GM23338 (cell line): ENCODE results near the gene ADGRG6. TPM values are rescaled to one million over a fixed set of nuclear protein-coding genes. Genes with fewer than 3 reads are reported as not detected.
A peak's percentile ranks its signal among the peaks of the same experiment; 100 is the strongest.

ENCODE experiments used
- ATAC-seq: fragments of 200-7000 bp; cut with Tn5 transposase; 3 replicates; pipeline ENCODE4 v1.9.1; 2020
- DNase-seq: peaks from one replicate; pipeline ENCODE4 v3.0.0-alpha.2; 2015; ENCODE audit warnings: low spot score
- H2AFZ ChIP-seq: fragments of 200-600 bp; sonication (generic); 2 replicates; pipeline ENCODE4 v1.8.0; 2016; ENCODE audit warnings: antibody characterized with exemption, mild to moderate bottlenecking, moderate library complexity
- H3F3A ChIP-seq: fragments of 200-600 bp; sonication (generic); replicated peaks from 2 replicates; pipeline ENCODE4 v1.8.0; 2017; ENCODE audit warnings: antibody characterized with exemption, mixed run types, low read depth
- H3K27ac ChIP-seq: fragments of 200-600 bp; sonication (generic); 2 replicates; pipeline ENCODE4 v1.6.1; 2016; ENCODE audit warnings: low read depth
- H3K27me3 ChIP-seq: fragments of 200-600 bp; sonication (generic); 2 replicates; pipeline ENCODE4 v1.8.0; 2016; ENCODE audit warnings: mild to moderate bottlenecking, mixed run types, moderate library complexity; ENCODE audit not compliant: insufficient read depth
- H3K36me3 ChIP-seq: fragments of 200-600 bp; sonication (generic); 2 replicates; pipeline ENCODE4 v1.8.0; 2016; ENCODE audit warnings: mild to moderate bottlenecking; ENCODE audit not compliant: insufficient read depth
- H3K4me1 ChIP-seq: fragments of 200-600 bp; sonication (generic); 2 replicates; pipeline ENCODE4 v1.8.0; 2016; ENCODE audit warnings: mild to moderate bottlenecking, moderate library complexity; ENCODE audit not compliant: insufficient read depth
- H3K4me2 ChIP-seq: fragments of 200-600 bp; sonication (generic); 2 replicates; pipeline ENCODE4 v1.7.1; 2017; ENCODE audit warnings: mixed run types
- H3K4me3 ChIP-seq: fragments of 200-600 bp; sonication (generic); 2 replicates; pipeline ENCODE4 v1.6.1; 2016; ENCODE audit warnings: mixed run types
- H3K79me2 ChIP-seq: fragments of 200-600 bp; sonication (generic); replicated peaks from 2 replicates; pipeline ENCODE4 v1.8.0; 2017; ENCODE audit warnings: mild to moderate bottlenecking; ENCODE audit not compliant: insufficient read depth
- H3K9me2 ChIP-seq: fragments of 200-600 bp; sonication (generic); 2 replicates; pipeline ENCODE4 v1.8.0; 2017; ENCODE audit not compliant: insufficient read depth
- H4K20me1 ChIP-seq: fragments of 200-600 bp; sonication (generic); replicated peaks from 2 replicates; pipeline ENCODE4 v1.8.0; 2017; ENCODE audit warnings: mild to moderate bottlenecking; ENCODE audit not compliant: insufficient read depth
- H3K27ac Mint-ChIP-seq: 2 replicates; pipeline ENCODE4 v1.8.0; 2020; ENCODE audit warnings: inconsistent platforms, mild to moderate bottlenecking, moderate library complexity, mixed read lengths
- H3K27me3 Mint-ChIP-seq: 3 replicates; pipeline ENCODE4 v1.8.0; 2022; ENCODE audit warnings: low read depth, mild to moderate bottlenecking, moderate library complexity, mixed read lengths, inconsistent platforms; ENCODE audit not compliant: insufficient read depth, poor library complexity
- H3K36me3 Mint-ChIP-seq: 3 replicates; pipeline ENCODE4 v1.8.0; 2021; ENCODE audit warnings: low read depth, mild to moderate bottlenecking, inconsistent platforms, moderate library complexity, mixed read lengths
- H3K4me1 Mint-ChIP-seq: 3 replicates; pipeline ENCODE4 v1.8.0; 2020; ENCODE audit warnings: mild to moderate bottlenecking, inconsistent platforms, mixed read lengths
- H3K4me3 Mint-ChIP-seq: 3 replicates; pipeline ENCODE4 v1.8.0; 2021; ENCODE audit warnings: moderate library complexity, mild to moderate bottlenecking, inconsistent platforms, mixed read lengths
- H3K9me3 Mint-ChIP-seq: 3 replicates; pipeline ENCODE4 v1.8.0; 2020; ENCODE audit warnings: moderate library complexity, mild to moderate bottlenecking, inconsistent platforms, mixed read lengths
- CREB1 ChIP-seq: fragments of 250-450 bp; sonication (Bioruptor Pico); IDR thresholded peaks from 2 replicates; pipeline ENCODE4 v1.5.0; 2020; ENCODE audit warnings: low read depth, mild to moderate bottlenecking, moderate library complexity
- EZH2phosphoT487 ChIP-seq: fragments of 200-600 bp; sonication (generic); IDR thresholded peaks from one replicate; pipeline ENCODE4 v1.8.1; 2018; ENCODE audit warnings: antibody characterized with exemption; ENCODE audit not compliant: unreplicated experiment
- JUNB ChIP-seq: IDR thresholded peaks from one replicate; pipeline ENCODE4 v1.6.1; 2016; ENCODE audit warnings: antibody characterized with exemption; ENCODE audit not compliant: unreplicated experiment
- NANOG ChIP-seq: IDR thresholded peaks from 2 replicates; pipeline ENCODE4 v1.6.1; 2016; ENCODE audit warnings: antibody characterized with exemption, borderline replicate concordance
- POLR2AphosphoS5 ChIP-seq: IDR thresholded peaks from 2 replicates; pipeline ENCODE4 v1.6.1; 2016; ENCODE audit warnings: antibody characterized with exemption, low read depth
- STAT1 ChIP-seq: IDR thresholded peaks from one replicate; pipeline ENCODE4 v1.6.1; 2016; ENCODE audit warnings: antibody characterized with exemption; ENCODE audit not compliant: unreplicated experiment
- ZNF114 ChIP-seq: fragments of 250-450 bp; sonication (Bioruptor Pico); IDR thresholded peaks from 2 replicates; pipeline ENCODE4 v1.5.0; 2020; ENCODE audit warnings: mild to moderate bottlenecking, moderate library complexity
- ZNF331 ChIP-seq: fragments of 250-450 bp; sonication (Bioruptor Pico); IDR thresholded peaks from 2 replicates; pipeline ENCODE4 v1.5.0; 2020; ENCODE audit warnings: low read depth, mild to moderate bottlenecking, moderate library complexity
- ZNF462 ChIP-seq: fragments of 250-450 bp; sonication (Bioruptor Pico); IDR thresholded peaks from 2 replicates; pipeline ENCODE4 v1.5.0; 2020; ENCODE audit warnings: mild to moderate bottlenecking, moderate library complexity
- polyA plus RNA-seq: library from polyadenylated mRNA; unstranded; fragments of >200 nt; fragmentation: Nextera tagmentation; extraction: Ambion mirVana; gene quantifications from 2 replicates; pipeline ENCODE4 v1.2.1, GENCODE V29; 2016
- total RNA-seq: library from RNA; depleted of rRNA; stranded (reverse); fragments of >200 nt; shearing (Covaris generic); gene quantifications from 2 replicates; pipeline ENCODE4 v1.2.3, GENCODE V29; 2014
- TF ChIP-seq, protein P1 (sequence below): IDR thresholded peaks from 2 replicates; pipeline ENCODE4 v1.6.1; 2016; ENCODE audit warnings: antibody characterized with exemption
- TF ChIP-seq, protein P2 (sequence below): IDR thresholded peaks from one replicate; pipeline ENCODE4 v1.6.1; 2018; ENCODE audit warnings: antibody characterized with exemption; ENCODE audit not compliant: unreplicated experiment

Gene ADGRG6
- total and polyA plus RNA-seq, 2 experiments from 2014 or later = 1.3 to 7.7 TPM

DNA sequence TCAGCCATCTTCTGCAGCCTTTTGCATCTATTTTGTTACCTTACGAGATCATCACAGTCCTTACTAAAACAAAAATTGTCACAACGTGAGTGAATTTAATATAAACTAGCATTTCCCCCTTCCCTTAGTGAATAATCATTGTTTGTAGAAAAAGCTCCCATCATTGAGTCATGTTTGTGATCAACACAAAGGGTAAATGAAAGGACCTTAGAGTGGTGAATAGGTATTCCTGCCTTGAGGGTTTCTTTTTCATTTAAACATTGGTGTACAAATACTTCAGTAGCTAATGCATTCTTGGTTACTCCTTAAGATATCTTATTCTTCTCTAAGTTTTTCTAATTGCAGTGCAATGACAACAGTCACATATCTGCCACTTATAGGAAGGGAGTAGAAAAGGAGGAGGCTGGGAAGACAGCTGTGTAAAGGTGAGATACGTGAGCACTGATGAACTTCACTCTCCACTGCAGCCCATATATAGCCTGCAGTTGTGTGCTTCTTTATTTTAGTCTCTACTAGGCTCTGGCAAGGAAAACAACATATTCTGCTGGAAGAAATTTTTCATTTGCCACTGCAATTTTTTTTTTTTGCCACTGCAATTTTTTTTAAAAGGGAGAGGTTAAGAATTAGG lies 27.8 kb downstream of the ADGRG6 start (continued):
- TF ChIP-seq ZNF114 = no peak
- no peak for TF ChIP-seq CREB1 (CRISPR knock-in tag)
- TF ChIP-seq, protein P1, sequence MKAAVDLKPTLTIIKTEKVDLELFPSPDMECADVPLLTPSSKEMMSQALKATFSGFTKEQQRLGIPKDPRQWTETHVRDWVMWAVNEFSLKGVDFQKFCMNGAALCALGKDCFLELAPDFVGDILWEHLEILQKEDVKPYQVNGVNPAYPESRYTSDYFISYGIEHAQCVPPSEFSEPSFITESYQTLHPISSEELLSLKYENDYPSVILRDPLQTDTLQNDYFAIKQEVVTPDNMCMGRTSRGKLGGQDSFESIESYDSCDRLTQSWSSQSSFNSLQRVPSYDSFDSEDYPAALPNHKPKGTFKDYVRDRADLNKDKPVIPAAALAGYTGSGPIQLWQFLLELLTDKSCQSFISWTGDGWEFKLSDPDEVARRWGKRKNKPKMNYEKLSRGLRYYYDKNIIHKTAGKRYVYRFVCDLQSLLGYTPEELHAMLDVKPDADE = no peak
- TF ChIP-seq ZNF331 (CRISPR knock-in tag) = no peak
- TF ChIP-seq JUNB = no peak
- TF ChIP-seq NANOG = no peak

GRCh38 chr6:142331075-142331551 lies 29.3 kb downstream of the ADGRG6 start:
- Histone ChIP-seq H4K20me1 (no peaks in the 10 kb centered on the region), H3K4me2 (no peak overlapping the region), H3K36me3 (no peaks in the 10 kb centered on the region), H2AFZ (no peak overlapping the region), H3K79me2 (no peaks in the 10 kb centered on the region), H3K4me1 (peaks cover 10% of the 10 kb centered on the region), H3K4me3 (no peak overlapping the region), H3K9me2 (no peaks in the 10 kb centered on the region), H3K27ac (no peak overlapping the region), H3K27me3 (no peaks in the 10 kb centered on the region), H3F3A (no peaks in the 10 kb centered on the region)
- Mint-ChIP-seq H3K9me3 (no peaks in the 10 kb centered on the region), H3K4me3 (no peak overlapping the region), H3K27me3 (no peaks in the 10 kb centered on the region), H3K4me1 (peaks cover 18% of the 10 kb centered on the region; the same call in 2 of the 3 replicates), H3K27ac (peak overlapping the region; percentile 25), H3K36me3 (no peaks in the 10 kb centered on the region)
- DNase-seq = no peak
- ATAC-seq = no peak
- TF ChIP-seq ZNF114 (no peak), STAT1 (no peak), ZNF462 (CRISPR knock-in tag) (no peak), POLR2AphosphoS5 (no peak), EZH2phosphoT487 (no peak)
- TF ChIP-seq, protein P1 = no peak
- TF ChIP-seq, protein P2, sequence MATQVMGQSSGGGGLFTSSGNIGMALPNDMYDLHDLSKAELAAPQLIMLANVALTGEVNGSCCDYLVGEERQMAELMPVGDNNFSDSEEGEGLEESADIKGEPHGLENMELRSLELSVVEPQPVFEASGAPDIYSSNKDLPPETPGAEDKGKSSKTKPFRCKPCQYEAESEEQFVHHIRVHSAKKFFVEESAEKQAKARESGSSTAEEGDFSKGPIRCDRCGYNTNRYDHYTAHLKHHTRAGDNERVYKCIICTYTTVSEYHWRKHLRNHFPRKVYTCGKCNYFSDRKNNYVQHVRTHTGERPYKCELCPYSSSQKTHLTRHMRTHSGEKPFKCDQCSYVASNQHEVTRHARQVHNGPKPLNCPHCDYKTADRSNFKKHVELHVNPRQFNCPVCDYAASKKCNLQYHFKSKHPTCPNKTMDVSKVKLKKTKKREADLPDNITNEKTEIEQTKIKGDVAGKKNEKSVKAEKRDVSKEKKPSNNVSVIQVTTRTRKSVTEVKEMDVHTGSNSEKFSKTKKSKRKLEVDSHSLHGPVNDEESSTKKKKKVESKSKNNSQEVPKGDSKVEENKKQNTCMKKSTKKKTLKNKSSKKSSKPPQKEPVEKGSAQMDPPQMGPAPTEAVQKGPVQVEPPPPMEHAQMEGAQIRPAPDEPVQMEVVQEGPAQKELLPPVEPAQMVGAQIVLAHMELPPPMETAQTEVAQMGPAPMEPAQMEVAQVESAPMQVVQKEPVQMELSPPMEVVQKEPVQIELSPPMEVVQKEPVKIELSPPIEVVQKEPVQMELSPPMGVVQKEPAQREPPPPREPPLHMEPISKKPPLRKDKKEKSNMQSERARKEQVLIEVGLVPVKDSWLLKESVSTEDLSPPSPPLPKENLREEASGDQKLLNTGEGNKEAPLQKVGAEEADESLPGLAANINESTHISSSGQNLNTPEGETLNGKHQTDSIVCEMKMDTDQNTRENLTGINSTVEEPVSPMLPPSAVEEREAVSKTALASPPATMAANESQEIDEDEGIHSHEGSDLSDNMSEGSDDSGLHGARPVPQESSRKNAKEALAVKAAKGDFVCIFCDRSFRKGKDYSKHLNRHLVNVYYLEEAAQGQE = no peak
